Subcutaneous adipose tissue (tissue), 4 donors: Measurements from ENCODE around the gene ZBTB39. TPM values are rescaled to one million over a fixed set of nuclear protein-coding genes. Genes with fewer than 3 reads are reported as not detected.

ENCODE experiments used
- total RNA-seq, 4 donors: library from RNA; depleted of rRNA; stranded (reverse); fragments of >200 nt; gene quantifications; one replicate each; pipeline ENCODE4 v1.1.0, GENCODE V29; 2016
- TF ChIP-seq, protein P1 (sequence below): fragments of 450-650 bp; IDR thresholded peaks from one replicate; pipeline ENCODE4 v1.5.1; 2016; ENCODE audit warnings: low read depth, mild to moderate bottlenecking, control low read depth, antibody characterized with exemption, moderate library complexity

The ZBTB39 gene, protein sequence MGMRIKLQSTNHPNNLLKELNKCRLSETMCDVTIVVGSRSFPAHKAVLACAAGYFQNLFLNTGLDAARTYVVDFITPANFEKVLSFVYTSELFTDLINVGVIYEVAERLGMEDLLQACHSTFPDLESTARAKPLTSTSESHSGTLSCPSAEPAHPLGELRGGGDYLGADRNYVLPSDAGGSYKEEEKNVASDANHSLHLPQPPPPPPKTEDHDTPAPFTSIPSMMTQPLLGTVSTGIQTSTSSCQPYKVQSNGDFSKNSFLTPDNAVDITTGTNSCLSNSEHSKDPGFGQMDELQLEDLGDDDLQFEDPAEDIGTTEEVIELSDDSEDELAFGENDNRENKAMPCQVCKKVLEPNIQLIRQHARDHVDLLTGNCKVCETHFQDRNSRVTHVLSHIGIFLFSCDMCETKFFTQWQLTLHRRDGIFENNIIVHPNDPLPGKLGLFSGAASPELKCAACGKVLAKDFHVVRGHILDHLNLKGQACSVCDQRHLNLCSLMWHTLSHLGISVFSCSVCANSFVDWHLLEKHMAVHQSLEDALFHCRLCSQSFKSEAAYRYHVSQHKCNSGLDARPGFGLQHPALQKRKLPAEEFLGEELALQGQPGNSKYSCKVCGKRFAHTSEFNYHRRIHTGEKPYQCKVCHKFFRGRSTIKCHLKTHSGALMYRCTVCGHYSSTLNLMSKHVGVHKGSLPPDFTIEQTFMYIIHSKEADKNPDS
- 1 to 10 TPM; 4.0 to 4.6 (median 4.4) TPM for total RNA-seq

DNA sequence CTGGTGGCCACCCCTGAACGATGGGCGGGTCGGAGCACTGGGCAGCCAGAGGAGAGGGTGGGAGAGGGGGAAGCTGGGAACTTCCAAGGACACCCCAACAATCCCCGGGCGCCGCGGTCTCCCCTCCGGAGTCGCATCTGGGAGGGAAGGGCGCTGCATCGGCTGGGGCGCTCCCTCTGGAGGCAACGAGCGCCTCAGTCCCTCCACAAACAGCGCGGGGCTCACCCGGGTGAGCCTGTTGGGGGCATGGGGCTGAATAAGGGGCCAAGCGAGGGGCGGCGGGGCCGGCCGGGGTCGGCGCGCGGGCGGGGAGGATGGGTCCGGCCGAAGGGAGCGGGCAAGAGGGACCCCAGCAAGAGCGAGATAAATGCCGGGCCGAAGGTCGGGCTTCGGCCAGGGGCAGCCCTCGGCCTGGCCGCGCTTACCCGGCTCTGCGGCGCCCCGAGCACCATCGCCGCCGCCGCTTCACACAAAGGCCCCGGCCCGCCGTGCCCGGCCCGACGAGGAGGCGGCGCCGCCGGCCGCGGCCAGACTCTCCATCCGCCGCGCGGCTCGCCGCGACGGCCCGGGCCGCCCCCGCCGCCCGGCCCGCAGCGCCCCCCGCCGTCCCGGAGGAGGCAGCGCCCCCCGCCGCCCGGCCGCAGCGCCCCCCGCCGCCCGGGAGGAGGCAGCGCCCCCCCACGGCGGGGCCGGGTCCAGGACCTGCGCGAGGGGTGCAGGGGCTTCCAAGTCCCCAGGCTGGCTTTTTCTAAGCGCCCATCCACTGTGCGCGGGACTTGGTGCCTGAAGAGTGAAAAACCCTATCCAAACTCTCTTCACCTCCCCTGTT is at the start of gene ZBTB39:
ZBTB39 (minus strand) TSS at position 567 of the 829 bp plus-strand sequence. CDS start 1,629 bp downstream, outside the sequence.
- TF ChIP-seq, protein P1, sequence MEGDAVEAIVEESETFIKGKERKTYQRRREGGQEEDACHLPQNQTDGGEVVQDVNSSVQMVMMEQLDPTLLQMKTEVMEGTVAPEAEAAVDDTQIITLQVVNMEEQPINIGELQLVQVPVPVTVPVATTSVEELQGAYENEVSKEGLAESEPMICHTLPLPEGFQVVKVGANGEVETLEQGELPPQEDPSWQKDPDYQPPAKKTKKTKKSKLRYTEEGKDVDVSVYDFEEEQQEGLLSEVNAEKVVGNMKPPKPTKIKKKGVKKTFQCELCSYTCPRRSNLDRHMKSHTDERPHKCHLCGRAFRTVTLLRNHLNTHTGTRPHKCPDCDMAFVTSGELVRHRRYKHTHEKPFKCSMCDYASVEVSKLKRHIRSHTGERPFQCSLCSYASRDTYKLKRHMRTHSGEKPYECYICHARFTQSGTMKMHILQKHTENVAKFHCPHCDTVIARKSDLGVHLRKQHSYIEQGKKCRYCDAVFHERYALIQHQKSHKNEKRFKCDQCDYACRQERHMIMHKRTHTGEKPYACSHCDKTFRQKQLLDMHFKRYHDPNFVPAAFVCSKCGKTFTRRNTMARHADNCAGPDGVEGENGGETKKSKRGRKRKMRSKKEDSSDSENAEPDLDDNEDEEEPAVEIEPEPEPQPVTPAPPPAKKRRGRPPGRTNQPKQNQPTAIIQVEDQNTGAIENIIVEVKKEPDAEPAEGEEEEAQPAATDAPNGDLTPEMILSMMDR = no peak

DNA sequence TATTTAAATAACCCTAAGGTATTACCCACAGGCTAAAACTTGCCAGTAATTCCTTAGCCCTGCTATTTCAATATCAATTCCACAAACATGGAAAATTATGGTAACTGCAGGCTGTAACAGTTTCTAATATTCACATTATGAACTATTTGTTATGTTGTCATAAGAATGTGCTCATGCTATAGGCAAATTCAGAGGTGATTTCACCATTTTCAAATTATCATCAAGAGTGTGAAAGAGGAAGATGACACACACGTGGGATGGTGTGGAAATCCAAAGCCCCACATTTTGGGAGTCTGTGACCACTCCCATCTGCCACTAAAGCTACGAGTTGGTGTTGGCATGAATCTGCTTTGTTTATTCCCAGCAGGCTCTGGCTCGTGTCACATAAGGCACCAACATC is 49.5 kb upstream of the ZBTB39 start:
- TF ChIP-seq, protein P1 = no peak

DNA sequence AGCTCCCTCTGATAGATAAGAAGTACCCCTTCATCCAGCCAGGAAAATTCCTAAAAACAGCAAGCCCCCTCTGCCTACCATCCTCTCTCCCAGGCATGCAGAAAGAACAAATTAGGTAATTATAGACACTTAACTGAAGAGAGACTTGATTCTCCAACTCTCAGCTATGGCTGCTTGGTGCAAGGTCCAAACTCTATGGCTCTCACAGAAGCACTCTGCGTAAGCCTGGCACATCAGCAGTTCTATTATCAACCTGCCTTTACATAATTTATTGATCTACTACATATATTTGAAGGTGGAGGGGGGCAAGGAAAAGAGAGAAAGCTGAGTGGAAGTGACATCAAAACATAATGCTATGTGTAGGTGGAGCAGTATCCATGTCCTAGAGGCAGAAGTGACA is 44.7 kb upstream of the ZBTB39 start:
- TF ChIP-seq, protein P1 = no peak

GRCh38 chr12:57049890-57050289 is 43.5 kb upstream of the ZBTB39 start, which contains the start of gene MYO1A:
Gene MYO1A (minus strand): TSS chr12:57050129. CDS start chr12:57048323, 1,806 bp downstream.
- TF ChIP-seq, protein P1 = no peak

DNA sequence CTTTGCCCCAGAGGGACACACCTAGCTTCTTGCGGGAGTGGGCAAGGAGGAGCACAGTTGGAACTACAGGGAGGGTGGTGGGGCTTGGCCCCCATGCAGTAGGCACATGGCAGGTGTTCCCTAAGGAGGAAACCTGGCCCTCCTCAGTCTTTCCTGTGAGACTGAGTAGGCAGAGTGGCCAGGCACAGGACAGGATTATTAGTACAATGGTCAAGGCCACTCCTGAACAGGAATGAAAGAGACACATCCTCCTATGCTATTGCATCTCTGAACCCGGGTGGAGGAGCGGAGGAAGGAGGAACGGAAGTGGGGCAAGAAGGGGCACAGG is 42.7 kb upstream of the ZBTB39 start:
- TF ChIP-seq, protein P1 = no peak

DNA sequence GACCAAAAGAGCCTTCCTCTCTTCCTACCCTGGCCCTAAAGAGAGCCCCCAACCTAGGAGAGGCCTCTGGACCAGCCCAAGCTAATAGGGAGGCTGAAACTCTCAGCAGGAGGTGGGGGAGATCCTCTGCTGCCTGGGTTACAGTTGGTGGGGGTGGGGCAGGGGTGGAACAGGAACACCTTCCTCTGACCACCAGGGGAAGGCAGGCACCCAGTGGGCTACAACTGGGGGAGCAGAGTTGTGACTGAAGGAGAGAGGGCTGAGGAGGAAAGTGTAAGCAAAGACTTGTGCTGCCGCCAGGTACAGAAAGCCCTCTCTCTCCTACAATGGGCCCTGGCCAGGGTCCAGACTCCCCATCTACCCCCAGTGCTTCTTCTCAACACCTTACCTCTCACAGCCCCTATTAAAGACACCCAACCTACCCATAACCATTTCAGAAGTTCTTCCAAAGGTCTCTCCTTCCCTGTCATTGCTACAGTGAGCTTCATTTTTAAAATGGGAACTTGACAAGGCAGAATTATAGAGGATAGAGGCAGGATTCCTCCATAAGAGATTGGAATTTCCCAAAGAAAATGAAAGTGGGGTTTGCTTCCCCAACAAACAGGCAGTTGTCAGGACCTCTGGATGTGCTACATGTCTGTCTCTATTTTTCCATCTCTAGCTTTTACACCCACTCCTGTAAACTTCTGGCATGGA is 42.2 kb upstream of the ZBTB39 start:
- TF ChIP-seq, protein P1 = no peak
